ENCODE data around the gene MYL9.

GRCh38 chr20:36569847-36570429 lies 28.6 kb downstream of the MYL9 start:
- TF ChIP-seq USF1 (IDR thresholded peaks at IDR 0.05) (no peak), EP300 (IDR thresholded peaks at IDR 0.05; ENCODE audit: borderline replicate concordance) (no peak), CEBPB (IDR thresholded peaks at IDR 0.05) (no peak), FOXM1 (IDR thresholded peaks at IDR 0.05; ENCODE audit: borderline replicate concordance, low read depth) (no peak), TAF1 (IDR thresholded peaks at IDR 0.05; ENCODE audit: low read depth) (no peak), TCF12 (IDR thresholded peaks at IDR 0.05; ENCODE audit: low read depth) (no peak), REST (IDR thresholded peaks at IDR 0.05; ENCODE audit: low read depth) (no peak), NFIC (IDR thresholded peaks at IDR 0.05) (no peak), CREB1 (IDR thresholded peaks at IDR 0.05; ENCODE audit: low read depth) (no peak), EGR1 (IDR thresholded peaks at IDR 0.05) (no peak)
- TF ChIP-seq, protein P1, sequence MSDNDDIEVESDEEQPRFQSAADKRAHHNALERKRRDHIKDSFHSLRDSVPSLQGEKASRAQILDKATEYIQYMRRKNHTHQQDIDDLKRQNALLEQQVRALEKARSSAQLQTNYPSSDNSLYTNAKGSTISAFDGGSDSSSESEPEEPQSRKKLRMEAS (IDR thresholded peaks at IDR 0.05) = no peak
